Fibroblast of lung (primary cell): ENCODE measurements around the gene ACACB.

ENCODE experiments used
- EZH2 ChIP-seq: IDR thresholded peaks from 2 replicates; pipeline ENCODE4 v1.5.1; 2012; ENCODE audit warnings: low read length, control low read depth, mild to moderate bottlenecking; ENCODE audit errors: missing control alignments
- TF ChIP-seq, protein P1 (sequence below), 2 donors: IDR thresholded peaks in 1 of 2; conservative IDR thresholded peaks in 1 of 2; 1 replicate in 1 of 2; 2 replicates in 1 of 2; pipeline ENCODE4 v1.5.1; 2011 to 2012; ENCODE audit warnings: low read length in 2 of 2, control low read depth in 1 of 2, inconsistent platforms in 1 of 2, low read depth in 1 of 2, mild to moderate bottlenecking in 1 of 2

DNA sequence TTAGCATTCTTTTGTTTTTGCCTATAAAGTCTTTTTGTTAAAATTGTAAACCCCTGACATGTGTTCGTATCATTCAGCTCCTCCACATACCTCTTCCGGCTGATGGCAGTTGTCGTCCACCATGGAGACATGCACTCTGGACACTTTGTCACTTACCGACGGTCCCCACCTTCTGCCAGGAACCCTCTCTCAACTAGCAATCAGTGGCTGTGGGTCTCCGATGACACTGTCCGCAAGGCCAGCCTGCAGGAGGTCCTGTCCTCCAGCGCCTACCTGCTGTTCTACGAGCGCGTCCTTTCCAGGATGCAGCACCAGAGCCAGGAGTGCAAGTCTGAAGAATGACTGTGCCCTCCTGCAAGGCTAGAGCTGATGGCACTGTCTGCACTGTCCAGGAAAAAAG is 30.8 kb upstream of the ACACB start:
- TF ChIP-seq, protein P1, sequence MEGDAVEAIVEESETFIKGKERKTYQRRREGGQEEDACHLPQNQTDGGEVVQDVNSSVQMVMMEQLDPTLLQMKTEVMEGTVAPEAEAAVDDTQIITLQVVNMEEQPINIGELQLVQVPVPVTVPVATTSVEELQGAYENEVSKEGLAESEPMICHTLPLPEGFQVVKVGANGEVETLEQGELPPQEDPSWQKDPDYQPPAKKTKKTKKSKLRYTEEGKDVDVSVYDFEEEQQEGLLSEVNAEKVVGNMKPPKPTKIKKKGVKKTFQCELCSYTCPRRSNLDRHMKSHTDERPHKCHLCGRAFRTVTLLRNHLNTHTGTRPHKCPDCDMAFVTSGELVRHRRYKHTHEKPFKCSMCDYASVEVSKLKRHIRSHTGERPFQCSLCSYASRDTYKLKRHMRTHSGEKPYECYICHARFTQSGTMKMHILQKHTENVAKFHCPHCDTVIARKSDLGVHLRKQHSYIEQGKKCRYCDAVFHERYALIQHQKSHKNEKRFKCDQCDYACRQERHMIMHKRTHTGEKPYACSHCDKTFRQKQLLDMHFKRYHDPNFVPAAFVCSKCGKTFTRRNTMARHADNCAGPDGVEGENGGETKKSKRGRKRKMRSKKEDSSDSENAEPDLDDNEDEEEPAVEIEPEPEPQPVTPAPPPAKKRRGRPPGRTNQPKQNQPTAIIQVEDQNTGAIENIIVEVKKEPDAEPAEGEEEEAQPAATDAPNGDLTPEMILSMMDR (conservative IDR thresholded peaks at IDR 0.05 in 1 of 2, IDR thresholded peaks at IDR 0.05 in 1 of 2; ENCODE audit: low read depth in 1 of 2, low read length in 2 of 2): no peak
- TF ChIP-seq EZH2: no peak
